ENCODE measurements around the gene TRAPPC12. TPM values are rescaled to one million over a fixed set of nuclear protein-coding genes. Genes with fewer than 3 reads are reported as not detected.

Gene TRAPPC12
- total RNA-seq, 2 experiments from 2014 or later: 44.3 to 45.8 TPM

DNA sequence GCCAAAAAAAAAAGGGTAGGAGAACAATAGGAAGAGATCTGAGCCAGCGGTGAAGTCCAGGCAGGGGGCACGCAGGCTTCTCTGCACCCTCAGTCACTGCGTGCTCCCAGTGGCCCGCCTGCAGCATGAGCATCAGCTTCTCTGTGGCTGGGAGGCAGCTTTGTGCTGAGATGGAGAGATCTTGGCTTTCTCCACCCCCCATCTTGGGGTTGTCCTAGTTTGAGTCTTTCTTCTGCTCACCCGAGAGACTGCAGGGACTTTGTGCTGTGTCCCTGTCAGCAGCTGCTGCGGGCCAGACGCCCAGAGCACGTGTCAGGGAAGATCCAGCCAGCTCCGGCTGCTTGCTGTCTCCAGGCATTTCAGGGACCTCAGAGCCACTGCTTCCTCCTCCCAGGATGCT is 20.3 kb downstream of the TRAPPC12 start:
- peaks cover 11% of the 10 kb centered on the region for H3K4me1 Mint-ChIP-seq (ENCODE audit: low read depth)
- CTCF ChIA-PET: no interaction called here
- H3K36me3 Mint-ChIP-seq (ENCODE audit: low read depth): peaks cover 53% of the 10 kb centered on the region
- H3K27ac Mint-ChIP-seq: no peak overlapping the region
- intact Hi-C loops (cut with micrococcal nuclease): no loop called here
- H3K9me3 Mint-ChIP-seq: peaks cover 16% of the 10 kb centered on the region
- no peak overlapping the region for H3K4me3 Mint-ChIP-seq
- no peak for DNase-seq
- H3K27me3 Mint-ChIP-seq (ENCODE audit: low read depth): no peaks in the 10 kb centered on the region

DNA sequence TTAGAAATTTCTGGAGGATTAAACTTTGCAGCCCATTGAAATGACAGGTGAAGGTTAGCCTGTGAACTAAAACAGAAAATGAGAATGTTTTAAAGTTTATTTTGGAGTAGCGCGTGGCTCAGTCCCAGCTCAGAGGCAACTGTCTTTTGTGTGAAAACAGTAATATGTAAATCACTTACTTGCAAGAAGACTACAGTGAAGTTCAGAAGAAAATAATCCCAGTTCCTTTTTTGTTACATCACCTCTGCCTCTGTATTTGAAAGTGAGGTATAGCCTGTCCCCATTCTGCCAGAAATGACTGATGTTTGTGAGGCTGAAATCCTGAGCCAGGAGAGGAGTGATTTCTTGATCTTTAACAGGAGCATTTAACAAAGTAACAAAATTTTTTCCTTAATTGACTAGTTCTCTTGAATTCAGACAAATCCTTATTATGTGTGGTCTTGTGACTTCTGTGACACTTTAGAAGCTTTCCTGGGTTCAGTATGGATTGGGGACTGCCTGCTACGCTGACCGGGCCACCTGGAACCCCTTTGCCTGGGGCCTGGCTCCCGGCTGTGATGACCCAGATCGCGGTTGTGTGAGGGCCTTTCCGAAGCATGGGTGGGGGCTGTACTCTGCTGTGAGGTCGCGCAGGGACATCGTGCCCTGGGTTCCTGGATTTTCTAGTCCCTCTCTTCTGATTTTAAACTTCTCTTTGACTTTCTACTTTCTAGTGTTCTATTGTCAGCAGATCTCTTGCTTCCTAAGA is 24.3 kb downstream of the TRAPPC12 start:
- H3K4me1 Mint-ChIP-seq (ENCODE audit: low read depth): peaks cover 13% of the 10 kb centered on the region
- H3K27me3 Mint-ChIP-seq (ENCODE audit: low read depth): no peaks in the 10 kb centered on the region
- CTCF ChIA-PET: no interaction called here
- intact Hi-C loops (cut with micrococcal nuclease): no loop called here
- DNase-seq: no peak
- H3K36me3 Mint-ChIP-seq (ENCODE audit: low read depth): peaks cover 23% of the 10 kb centered on the region
- H3K27ac Mint-ChIP-seq: no peak overlapping the region
- no peaks in the 10 kb centered on the region for H3K9me3 Mint-ChIP-seq
- H3K4me3 Mint-ChIP-seq: no peak overlapping the region

DNA sequence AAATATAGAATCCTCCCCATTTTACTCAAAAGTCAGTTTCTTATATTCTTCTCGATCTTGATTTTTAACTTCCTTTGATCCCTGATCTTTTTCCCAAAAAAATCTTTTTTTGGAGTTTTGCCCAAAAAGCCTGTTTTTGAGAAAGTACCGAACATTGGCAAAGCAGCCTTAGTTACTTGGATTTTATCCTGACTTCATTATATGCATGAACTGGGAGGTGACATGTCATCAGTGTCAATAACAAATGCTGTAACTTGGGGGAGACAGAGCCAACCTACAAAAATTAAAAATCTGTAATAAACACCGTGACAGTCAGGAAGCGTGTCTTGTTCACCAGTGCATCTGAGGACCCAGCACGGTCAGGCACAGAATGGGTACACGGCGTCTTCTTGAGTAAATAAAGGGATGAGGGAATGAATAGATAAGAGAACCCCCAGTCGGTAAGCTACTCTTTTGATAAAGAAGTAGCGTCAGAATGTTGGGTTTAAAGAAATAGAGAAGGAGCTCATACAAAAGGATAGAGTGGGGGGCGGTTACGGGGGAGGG is 24.9 kb downstream of the TRAPPC12 start:
- intact Hi-C loops (cut with micrococcal nuclease): no loop called here
- Mint-ChIP-seq H3K9me3 (no peaks in the 10 kb centered on the region), H3K36me3 (ENCODE audit: low read depth) (peaks cover 21% of the 10 kb centered on the region), H3K4me1 (ENCODE audit: low read depth) (peaks cover 13% of the 10 kb centered on the region), H3K27ac (no peak overlapping the region), H3K27me3 (ENCODE audit: low read depth) (no peaks in the 10 kb centered on the region), H3K4me3 (no peak overlapping the region)
- DNase-seq: no peak
- CTCF ChIA-PET: interaction anchor here (3.0 kb wide), 1 partner anchor 19 kb away, joined by 21 read pairs; no protein-coding TSS in a partner anchor

DNA sequence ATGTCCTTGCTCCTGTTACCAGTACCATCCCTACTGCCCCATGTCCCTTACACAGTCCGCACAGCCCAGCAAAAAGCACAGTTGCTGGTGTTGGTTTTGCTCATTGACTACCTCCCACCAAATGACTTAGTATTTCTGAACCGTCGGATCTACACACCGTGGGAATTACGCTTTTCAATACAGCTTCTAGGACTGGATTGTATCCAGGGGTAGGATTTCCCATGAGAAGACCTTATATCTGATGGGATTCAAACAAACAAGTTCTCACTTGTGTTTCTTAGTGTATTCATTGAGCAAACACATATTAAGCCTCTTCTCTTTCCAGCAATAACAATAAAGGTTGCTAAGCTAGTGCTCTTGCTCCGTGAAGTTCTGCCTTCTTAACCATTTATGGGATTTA is 25.8 kb downstream of the TRAPPC12 start:
- DNase-seq: no peak
- Mint-ChIP-seq H3K9me3 (no peaks in the 10 kb centered on the region), H3K4me3 (no peak overlapping the region), H3K27me3 (ENCODE audit: low read depth) (no peaks in the 10 kb centered on the region), H3K4me1 (ENCODE audit: low read depth) (peaks cover 13% of the 10 kb centered on the region), H3K36me3 (ENCODE audit: low read depth) (peaks cover 24% of the 10 kb centered on the region), H3K27ac (no peak overlapping the region)
- CTCF ChIA-PET: interaction anchor here (3.0 kb wide), 1 partner anchor 18 kb away, joined by 21 read pairs; no protein-coding TSS in a partner anchor
- intact Hi-C loops (cut with micrococcal nuclease): no loop called here

DNA sequence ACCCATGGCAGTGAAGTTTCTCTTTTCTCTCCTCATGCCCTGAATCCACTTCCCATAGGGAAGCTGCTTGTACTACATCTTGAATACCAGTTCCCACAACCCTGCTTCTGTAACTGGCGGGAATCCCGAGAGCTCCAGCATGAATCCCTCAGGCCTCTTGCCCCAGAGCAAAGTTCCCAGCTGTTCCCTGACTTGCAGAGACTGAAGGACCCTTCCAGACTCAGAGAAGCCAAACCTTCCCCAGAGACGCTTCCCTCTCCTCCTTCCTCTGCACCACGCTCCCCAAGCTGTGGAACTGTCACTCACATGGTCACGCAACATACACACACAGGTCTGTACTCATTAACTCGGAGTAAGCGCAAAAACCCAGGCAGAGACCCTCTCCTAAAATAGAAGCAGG is 26.4 kb downstream of the TRAPPC12 start:
- Mint-ChIP-seq H3K36me3 (ENCODE audit: low read depth) (peaks cover 25% of the 10 kb centered on the region), H3K27me3 (ENCODE audit: low read depth) (no peaks in the 10 kb centered on the region), H3K4me1 (ENCODE audit: low read depth) (peaks cover 13% of the 10 kb centered on the region), H3K27ac (no peak overlapping the region), H3K4me3 (no peak overlapping the region), H3K9me3 (no peaks in the 10 kb centered on the region)
- intact Hi-C loops (cut with micrococcal nuclease): no loop called here
- no peak for DNase-seq
- CTCF ChIA-PET: interaction anchor here (3.0 kb wide), 1 partner anchor 17 kb away, joined by 21 read pairs; no protein-coding TSS in a partner anchor

DNA sequence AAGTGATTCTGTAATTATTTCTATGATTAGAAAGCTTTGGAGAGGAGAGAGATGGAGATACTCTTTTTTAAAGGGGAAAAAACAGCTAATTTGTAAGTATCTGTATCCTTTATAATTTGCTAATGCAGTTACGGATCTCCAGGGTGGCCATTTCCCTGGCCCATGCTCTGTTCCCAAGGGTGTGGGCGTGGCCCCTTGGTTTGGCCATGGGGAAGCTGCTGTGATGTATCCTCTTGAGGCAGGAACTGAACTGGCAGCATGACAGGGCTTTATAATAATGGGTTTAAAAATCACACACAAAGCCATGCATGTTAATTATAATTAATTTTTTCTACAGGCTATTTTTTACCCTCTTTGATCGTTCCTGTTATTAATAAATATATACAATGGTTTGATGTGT is 27.0 kb downstream of the TRAPPC12 start:
- Mint-ChIP-seq H3K27ac (no peak overlapping the region), H3K4me3 (no peak overlapping the region), H3K27me3 (ENCODE audit: low read depth) (no peaks in the 10 kb centered on the region), H3K9me3 (no peaks in the 10 kb centered on the region), H3K36me3 (ENCODE audit: low read depth) (peaks cover 25% of the 10 kb centered on the region), H3K4me1 (ENCODE audit: low read depth) (peaks cover 17% of the 10 kb centered on the region)
- DNase-seq: no peak
- CTCF ChIA-PET: interaction anchor here (3.0 kb wide), 1 partner anchor 17 kb away, joined by 21 read pairs; no protein-coding TSS in a partner anchor
- intact Hi-C loops (cut with micrococcal nuclease): no loop called here

DNA sequence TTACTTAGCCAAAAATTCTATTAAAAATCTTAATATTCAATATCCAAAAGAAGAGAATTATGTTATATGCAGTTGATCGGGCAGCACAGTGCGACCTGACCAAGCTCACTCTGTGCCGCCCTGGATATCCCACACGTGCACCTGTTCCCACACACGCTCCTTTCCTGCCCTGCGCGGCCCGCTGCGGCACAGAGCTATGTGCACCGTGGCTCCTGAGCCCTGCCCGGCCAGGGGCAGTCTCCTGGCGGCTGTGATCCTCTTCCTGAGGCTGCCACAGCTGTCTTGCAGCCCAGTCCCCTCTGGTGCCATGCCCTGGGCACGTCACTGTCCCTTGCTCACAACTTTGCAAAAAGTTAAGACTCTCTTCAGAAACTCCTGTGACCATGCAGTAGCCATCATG is 29.3 kb downstream of the TRAPPC12 start:
- no peak overlapping the region for H3K4me3 Mint-ChIP-seq
- H3K27ac Mint-ChIP-seq: no peak overlapping the region
- CTCF ChIA-PET: interaction anchor here (1.6 kb wide), 1 partner anchor 16 kb away, joined by 5 read pairs; no protein-coding TSS in a partner anchor
- no peaks in the 10 kb centered on the region for H3K27me3 Mint-ChIP-seq (ENCODE audit: low read depth)
- H3K9me3 Mint-ChIP-seq: no peaks in the 10 kb centered on the region
- intact Hi-C loops (cut with micrococcal nuclease): no loop called here
- no peak for DNase-seq
- H3K36me3 Mint-ChIP-seq (ENCODE audit: low read depth): peaks cover 26% of the 10 kb centered on the region
- H3K4me1 Mint-ChIP-seq (ENCODE audit: low read depth): peaks cover 16% of the 10 kb centered on the region

DNA sequence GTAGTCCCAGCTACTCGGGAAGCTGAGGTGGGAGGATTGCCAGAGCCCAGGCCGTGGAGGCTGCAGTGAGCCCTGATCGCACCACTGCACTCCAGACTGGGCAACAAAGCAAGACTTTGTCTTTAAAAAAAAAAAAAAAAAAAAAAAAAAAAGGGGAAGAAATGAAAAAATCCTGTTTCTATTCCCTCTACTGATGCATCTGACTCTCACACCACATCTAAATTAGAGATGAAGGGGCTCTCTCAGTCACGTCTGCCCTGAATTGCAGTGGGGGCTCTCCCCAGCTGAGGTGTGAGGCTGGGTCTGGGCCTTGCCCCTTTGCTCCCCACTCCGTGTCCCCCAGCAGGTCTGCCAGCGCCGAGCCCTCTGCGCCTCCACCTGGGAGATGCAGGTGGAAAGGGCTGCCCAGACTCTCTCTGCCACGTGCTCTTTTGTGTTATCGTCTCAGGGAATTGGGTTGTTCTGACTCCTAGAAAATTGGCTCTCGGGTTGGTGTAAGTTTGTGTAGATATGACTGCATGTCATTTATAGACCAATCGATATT is 30.2 kb downstream of the TRAPPC12 start:
- Mint-ChIP-seq H3K36me3 (ENCODE audit: low read depth) (peaks cover 22% of the 10 kb centered on the region), H3K4me1 (ENCODE audit: low read depth) (peaks cover 11% of the 10 kb centered on the region), H3K9me3 (no peaks in the 10 kb centered on the region), H3K27ac (no peak overlapping the region), H3K27me3 (ENCODE audit: low read depth) (no peaks in the 10 kb centered on the region), H3K4me3 (no peak overlapping the region)
- CTCF ChIA-PET: no interaction called here
- intact Hi-C loops (cut with micrococcal nuclease): no loop called here
- DNase-seq: no peak

DNA sequence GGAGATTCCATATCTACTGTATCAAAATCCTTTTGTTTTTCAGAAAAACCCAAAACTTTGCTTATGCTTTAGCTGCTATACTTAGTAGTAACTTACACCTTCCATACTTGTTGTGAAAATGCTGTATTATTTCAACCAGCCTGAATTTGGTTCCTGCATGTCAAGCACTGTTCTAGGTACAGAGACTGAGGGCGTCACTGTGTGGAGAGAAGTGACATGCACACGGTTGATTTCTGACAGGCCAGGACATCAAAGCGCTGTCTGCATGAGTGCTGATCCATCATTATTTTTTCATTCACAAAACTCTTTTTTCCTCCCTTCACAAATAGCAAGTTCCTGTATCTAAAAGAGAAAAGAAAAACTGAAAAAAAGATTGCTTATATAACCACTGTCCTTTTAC is 31.6 kb downstream of the TRAPPC12 start:
- Mint-ChIP-seq H3K4me1 (ENCODE audit: low read depth) (peaks cover 10% of the 10 kb centered on the region), H3K4me3 (no peak overlapping the region), H3K27me3 (ENCODE audit: low read depth) (no peaks in the 10 kb centered on the region), H3K36me3 (ENCODE audit: low read depth) (peaks cover 23% of the 10 kb centered on the region), H3K27ac (no peak overlapping the region), H3K9me3 (no peaks in the 10 kb centered on the region)
- intact Hi-C loops (cut with micrococcal nuclease): no loop called here
- CTCF ChIA-PET: no interaction called here
- DNase-seq: no peak

DNA sequence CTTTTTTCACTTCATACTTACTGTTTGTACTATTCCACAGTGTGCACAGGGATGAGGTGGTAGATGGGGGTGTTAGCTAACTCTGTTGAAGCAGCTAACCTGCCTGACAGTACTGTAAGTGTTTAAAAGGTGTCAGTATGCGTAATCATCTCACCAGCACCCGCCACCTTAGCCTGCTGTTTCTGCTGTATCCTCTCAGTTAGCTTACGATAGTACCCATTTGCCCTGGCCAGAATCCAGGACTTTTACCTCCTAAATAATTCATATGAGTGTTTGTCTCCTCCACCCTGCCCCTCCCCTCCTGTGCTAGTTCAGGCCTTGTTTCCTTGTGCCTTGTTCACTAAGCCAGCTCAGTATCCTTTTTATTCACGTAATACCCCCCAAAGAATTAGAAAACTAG is 34.2 kb downstream of the TRAPPC12 start:
- H3K9me3 Mint-ChIP-seq: no peaks in the 10 kb centered on the region
- DNase-seq: no peak
- no peak overlapping the region for H3K27ac Mint-ChIP-seq
- H3K27me3 Mint-ChIP-seq (ENCODE audit: low read depth): no peaks in the 10 kb centered on the region
- H3K4me1 Mint-ChIP-seq (ENCODE audit: low read depth): peaks cover 8% of the 10 kb centered on the region
- CTCF ChIA-PET: interaction anchor here (3.3 kb wide), 1 partner anchor 10 kb away, joined by 32 read pairs; no protein-coding TSS in a partner anchor
- intact Hi-C loops (cut with micrococcal nuclease): no loop called here
- no peak overlapping the region for H3K4me3 Mint-ChIP-seq
- H3K36me3 Mint-ChIP-seq (ENCODE audit: low read depth): peaks cover 24% of the 10 kb centered on the region

DNA sequence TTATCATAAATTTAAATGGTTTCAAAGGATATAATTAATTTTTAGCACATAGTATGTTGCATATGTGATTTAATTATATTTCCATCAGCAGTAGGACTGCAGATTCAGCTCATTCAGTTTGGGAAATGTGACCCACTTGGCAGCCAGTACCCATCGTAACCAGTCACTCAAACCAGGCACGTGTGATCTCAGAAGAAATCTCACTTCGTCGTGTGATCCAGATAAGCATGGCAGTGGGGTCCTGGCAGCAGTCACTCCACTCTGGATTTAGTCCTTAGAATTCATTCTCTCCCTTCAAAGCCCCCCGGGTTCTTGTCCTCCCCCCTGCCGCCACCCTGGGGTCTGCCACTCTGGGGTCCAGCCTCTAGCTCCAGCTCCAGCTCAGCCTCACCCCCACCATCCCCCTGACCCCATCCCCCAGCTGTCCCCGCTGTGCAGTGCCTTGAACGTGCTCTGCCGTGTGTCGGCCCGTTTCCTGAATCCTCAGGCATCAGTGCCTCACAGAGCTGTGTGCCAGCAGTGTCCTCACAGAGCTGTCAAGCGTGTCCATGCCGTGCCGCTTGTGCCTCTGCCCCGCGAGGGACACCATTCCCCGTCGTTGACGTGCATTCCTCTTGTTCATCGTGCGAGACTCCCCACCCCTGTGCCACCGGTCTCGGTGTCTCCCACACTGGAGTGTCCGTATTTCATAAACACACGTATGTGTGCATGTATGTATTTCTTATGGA is 34.8 kb downstream of the TRAPPC12 start:
- Mint-ChIP-seq H3K4me1 (ENCODE audit: low read depth) (peaks cover 8% of the 10 kb centered on the region), H3K27me3 (ENCODE audit: low read depth) (no peaks in the 10 kb centered on the region), H3K9me3 (no peaks in the 10 kb centered on the region), H3K4me3 (no peak overlapping the region), H3K36me3 (ENCODE audit: low read depth) (peaks cover 24% of the 10 kb centered on the region), H3K27ac (no peak overlapping the region)
- intact Hi-C loops (cut with micrococcal nuclease): no loop called here
- no peak for DNase-seq
- CTCF ChIA-PET: interaction anchor here (0.6 to 3.3 kb wide), 2 partner anchors 9 to 12 kb away, joined by 3 to 32 read pairs; no protein-coding TSS in a partner anchor

DNA sequence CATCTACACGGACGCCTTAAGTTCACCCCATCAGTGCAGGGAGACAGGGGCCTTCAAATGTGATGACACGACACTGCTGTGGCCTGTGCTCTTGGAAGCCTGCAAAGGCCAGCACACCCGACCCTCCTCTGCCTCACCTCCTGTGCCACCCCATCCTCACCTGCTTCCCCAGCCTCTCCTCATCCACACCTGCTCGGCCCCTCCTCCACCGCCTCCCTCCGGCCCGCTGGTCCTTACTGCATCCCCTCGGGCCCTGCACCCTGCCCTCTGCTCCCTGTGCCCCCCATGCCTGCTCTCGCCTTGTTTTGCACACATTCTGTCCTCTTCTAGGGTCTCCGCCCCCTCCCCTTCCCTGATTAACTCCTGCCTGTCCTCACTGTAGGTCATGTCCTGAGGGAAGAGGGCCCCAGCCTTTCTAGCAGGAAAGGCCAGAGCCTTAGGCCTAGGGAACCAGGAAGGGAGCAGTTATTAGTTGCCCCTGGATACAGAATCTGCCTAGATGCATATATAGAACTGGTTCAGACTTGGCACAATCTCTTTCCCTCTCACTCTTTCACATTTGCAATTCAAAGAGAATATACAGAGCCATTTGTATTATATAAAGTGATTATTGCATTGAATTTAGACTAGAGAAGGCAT is 39.4 kb downstream of the TRAPPC12 start:
- H3K27ac Mint-ChIP-seq: no peak overlapping the region
- peaks cover 21% of the 10 kb centered on the region for H3K36me3 Mint-ChIP-seq (ENCODE audit: low read depth)
- intact Hi-C loops (cut with micrococcal nuclease): no loop called here
- H3K27me3 Mint-ChIP-seq (ENCODE audit: low read depth): no peaks in the 10 kb centered on the region
- H3K4me3 Mint-ChIP-seq: no peak overlapping the region
- CTCF ChIA-PET: no interaction called here
- no peaks in the 10 kb centered on the region for H3K4me1 Mint-ChIP-seq (ENCODE audit: low read depth)
- H3K9me3 Mint-ChIP-seq: no peaks in the 10 kb centered on the region
- no peak for DNase-seq

Data from activated naive CD4-positive, alpha-beta T cell treated with anti-CD3 and anti-CD28 coated beads for 36 hours (primary cell).